Tibial artery (tissue), 4 donors: ENCODE measurements around the gene NDUFS7.

Experiments used
- DNase-seq, 2 donors: peaks; one replicate each; pipeline ENCODE4 v3.0.0-alpha.2; 2019
- H3K27ac ChIP-seq, 2 donors: fragments of 200-600 bp; sonication (generic) in 1 of 2; 1 replicate in 1 of 2; 2 replicates in 1 of 2; pipeline ENCODE4 v1.5.1; 2018 to 2019; ENCODE audit warnings: mild to moderate bottlenecking in 1 of 2
- H3K27me3 ChIP-seq, 2 donors: fragments of 200-600 bp; sonication (generic) in 1 of 2; one replicate each; pipeline versions ENCODE4 v1.5.1 to v1.6.0; 2016 to 2019
- H3K36me3 ChIP-seq, 3 donors: fragments of 200-600 bp; sonication (generic) in 2 of 3; one replicate each; pipeline ENCODE4 v1.5.1; 2016 to 2019; ENCODE audit warnings: mild to moderate bottlenecking in 2 of 3
- H3K4me1 ChIP-seq, 4 donors: fragments of 200-600 bp; sonication (generic) in 2 of 4; 1 replicate in 3 of 4; 2 replicates in 1 of 4; pipeline ENCODE4 v1.5.1; 2016 to 2019
- H3K4me3 ChIP-seq, 2 donors: fragments of 200-600 bp; sonication (generic) in 1 of 2; 1 replicate in 1 of 2; 2 replicates in 1 of 2; pipeline ENCODE4 v1.5.1; 2018 to 2019; ENCODE audit warnings: mild to moderate bottlenecking in 2 of 2
- H3K9me3 ChIP-seq, 3 donors: fragments of 200-600 bp; sonication (generic) in 1 of 3; one replicate each; pipeline ENCODE4 v1.5.1; 2016 to 2019
- CTCF ChIP-seq, 2 experiments: fragments of 200-600 bp in 1 of 2; fragments of 450-650 bp in 1 of 2; IDR thresholded peaks; one replicate each; pipeline ENCODE4 v1.5.1; 2017 to 2019; ENCODE audit warnings: antibody characterized with exemption in 2 of 2, mild to moderate bottlenecking in 1 of 2, moderate library complexity in 1 of 2
- intact Hi-C: fragments of 100-400 bp; cut with DNase I; formaldehyde crosslinking; loops from one replicate; pipeline ENCODE4 v1.15.0; 2023; ENCODE audit warnings: low total_unique reads

Gene NDUFS7

GRCh38 chr19:1356508-1356865, 27.2 kb upstream of the NDUFS7 start:
- Histone ChIP-seq H3K4me1 (peaks cover 0 to 42% (median 36%) of the 10 kb centered on the region in 4 donors), H3K27me3 (no peaks in the 10 kb centered on the region), H3K4me3 (peak overlapping the region; percentile 79 to 97), H3K27ac (peak overlapping the region; percentile 94 to 96), H3K9me3 (no peaks in the 10 kb centered on the region), H3K36me3 (peaks cover 12 to 30% (median 23%) of the 10 kb centered on the region in 3 donors)
- no peak for TF ChIP-seq CTCF (IDR thresholded peaks at IDR 0.05)
- DNase-seq: no peak
- intact Hi-C loops: loop anchor here (10.0 kb wide), 1 partner anchor 48 kb away; the partner anchor contains the start of genes DAZAP1 and GAMT

- intact Hi-C loops: loop anchor here (10.0 kb wide), 1 partner anchor 47 kb away; the partner anchor contains the start of genes DAZAP1 and GAMT
- no peak for DNase-seq
- H3K36me3 ChIP-seq: peaks cover 16 to 38% (median 29%) of the 10 kb centered on the region in 3 donors
These were observed 26.1 kb upstream of the NDUFS7 start for GRCh38 chr19:1357531-1358109.

GRCh38 chr19:1360126-1360817, 23.4 kb upstream of the NDUFS7 start:
- H3K27ac ChIP-seq: peak overlapping the region; percentile 73 to 77
- TF ChIP-seq CTCF (IDR thresholded peaks at IDR 0.05): no peak

More at GRCh38 chr19:1357531-1358109, 26.1 kb upstream of the NDUFS7 start:
- TF ChIP-seq CTCF (IDR thresholded peaks at IDR 0.05): no peak
- Histone ChIP-seq H3K9me3 (no peaks in the 10 kb centered on the region), H3K4me1 (peaks cover 0 to 53% (median 47%) of the 10 kb centered on the region in 4 donors), H3K27ac (no peak overlapping the region), H3K27me3 (no peaks in the 10 kb centered on the region), H3K4me3 (no peak overlapping the region)

GRCh38 chr19:1360818-1361461, 22.8 kb upstream of the NDUFS7 start:
- peak; percentile 52 to 85 for DNase-seq
- Histone ChIP-seq H3K4me3 (peak overlapping the region; percentile 36 to 49), H3K9me3 (no peaks in the 10 kb centered on the region), H3K36me3 (peaks cover 28 to 72% (median 59%) of the 10 kb centered on the region in 3 donors), H3K27ac (peak overlapping the region; percentile 73 to 77), H3K27me3 (no peaks in the 10 kb centered on the region), H3K4me1 (peaks cover 0 to 44% (median 34%) of the 10 kb centered on the region in 4 donors)
- intact Hi-C loops: no loop called here
- TF ChIP-seq CTCF (IDR thresholded peaks at IDR 0.05): no peak

More at GRCh38 chr19:1360126-1360817, 23.4 kb upstream of the NDUFS7 start:
- Histone ChIP-seq H3K4me1 (peaks cover 0 to 44% (median 36%) of the 10 kb centered on the region in 4 donors), H3K36me3 (peaks cover 25 to 65% (median 53%) of the 10 kb centered on the region in 3 donors), H3K27me3 (no peaks in the 10 kb centered on the region), H3K4me3 (peak overlapping the region; percentile 36 to 49), H3K9me3 (no peaks in the 10 kb centered on the region)
- intact Hi-C loops: no loop called here
- DNase-seq: no peak

- Histone ChIP-seq H3K9me3 (no peaks in the 10 kb centered on the region), H3K27me3 (no peaks in the 10 kb centered on the region), H3K4me1 (peaks cover 0 to 36% (median 26%) of the 10 kb centered on the region in 4 donors), H3K4me3 (peak overlapping the region; percentile 36 to 49), H3K36me3 (peaks cover 35 to 80% (median 68%) of the 10 kb centered on the region in 3 donors), H3K27ac (peak overlapping the region; percentile 73 to 77)
- no peak for TF ChIP-seq CTCF (IDR thresholded peaks at IDR 0.05)
- intact Hi-C loops: no loop called here
- no peak for DNase-seq
These were observed 21.9 kb upstream of the NDUFS7 start for GRCh38 chr19:1361601-1362386.
